Measurements from ENCODE around the gene ATP13A3. TPM values are rescaled to one million over a fixed set of nuclear protein-coding genes. Genes with fewer than 3 reads are reported as not detected.

Gene ATP13A3
- total and polyA plus RNA-seq, 9 of the 15 experiments (the other 6 are each of a cell fraction or from before 2014, with no cell fraction given) = 16.6 to 135 (median 86.6) TPM

- TF ChIP-seq ZNF699 (CRISPR knock-in tag; IDR thresholded peaks at IDR 0.05; ENCODE audit: insufficient replicate concordance) (no peak), ZBED1 (IDR thresholded peaks at IDR 0.05) (no peak), E2F3 (CRISPR knock-in tag; IDR thresholded peaks at IDR 0.05) (no peak), PHB (CRISPR knock-in tag; IDR thresholded peaks at IDR 0.05) (no peak), ZNF311 (CRISPR knock-in tag; IDR thresholded peaks at IDR 0.05) (no peak), GATAD2A (IDR thresholded peaks at IDR 0.05) (no peak), VEZF1 (CRISPR knock-in tag; IDR thresholded peaks at IDR 0.05) (peak; percentile 99), MAZ (CRISPR knock-in tag; conservative IDR thresholded peaks at IDR 0.05 in 1 of 2, IDR thresholded peaks at IDR 0.05 in 1 of 2) (peak; percentile 60 to 74), EP300 (IDR thresholded peaks at IDR 0.05; ENCODE audit: low read length) (no peak), PCBP2 (IDR thresholded peaks at IDR 0.05; ENCODE audit: low read depth, low read length, poor library complexity, severe bottlenecking) (peak; percentile 52), MITF (IDR thresholded peaks at IDR 0.05) (0 out of 2 replicates have a peak, but pooled peaks have one; percentile 33), DNMT1 (IDR thresholded peaks at IDR 0.05) (no peak), ZNF639 (CRISPR knock-in tag; conservative IDR thresholded peaks at IDR 0.05 in 1 of 2, IDR thresholded peaks at IDR 0.05 in 1 of 2) (peak in 1 of 2 experiments; percentile 83; a peak in 2 of 4 replicates), CREB3 (tag; conservative IDR thresholded peaks at IDR 0.05; ENCODE audit: low read depth) (no peak), FOXM1 (IDR thresholded peaks at IDR 0.05; ENCODE audit: low read depth) (no peak), FOXM1 (CRISPR knock-in tag; IDR thresholded peaks at IDR 0.05; ENCODE audit: low read depth) (no peak), NRF1 (conservative IDR thresholded peaks at IDR 0.05 in 1 of 2, IDR thresholded peaks at IDR 0.05 in 1 of 2) (no peak), BRF1 (IDR thresholded peaks at IDR 0.05; ENCODE audit: borderline replicate concordance, extremely low read depth, insufficient read length) (no peak), CREB5 (CRISPR knock-in tag; IDR thresholded peaks at IDR 0.05) (no peak)
Measured at GRCh38 chr3:194486540-194487288, at the start of gene ATP13A3 (continued).
